Neuronal stem cell (in vitro differentiated cells): ENCODE measurements around the gene SEC24A.

Experiments used
- DNase-seq: peaks from one replicate; pipeline ENCODE4 v3.0.0-alpha.2; 2013; ENCODE audit warnings: low spot score
- H2AFZ ChIP-seq: one replicate; pipeline ENCODE4 v1.6.1; 2013; ENCODE audit warnings: mild to moderate bottlenecking, low read length, inconsistent platforms
- H2AK5ac ChIP-seq: 2 replicates; pipeline ENCODE4 v1.6.1; 2013; ENCODE audit warnings: low read depth, mild to moderate bottlenecking, inconsistent platforms, low read length, moderate library complexity, mixed read lengths
- H2BK120ac ChIP-seq: 2 replicates; pipeline ENCODE4 v1.6.1; 2013; ENCODE audit warnings: low read depth, mild to moderate bottlenecking, inconsistent platforms, low read length, moderate library complexity, mixed read lengths
- H2BK12ac ChIP-seq: one replicate; pipeline ENCODE4 v1.6.1; 2013; ENCODE audit warnings: low read length, inconsistent platforms
- H2BK15ac ChIP-seq: 2 replicates; pipeline ENCODE4 v1.6.1; 2013; ENCODE audit warnings: mild to moderate bottlenecking, low read length, inconsistent platforms, mixed read lengths
- H2BK5ac ChIP-seq: one replicate; pipeline ENCODE4 v1.6.1; 2013; ENCODE audit warnings: inconsistent platforms, mild to moderate bottlenecking, low read length, moderate library complexity
- H3K14ac ChIP-seq: one replicate; pipeline ENCODE4 v1.6.1; 2013; ENCODE audit warnings: low read length, inconsistent platforms
- H3K18ac ChIP-seq: 2 replicates; pipeline ENCODE4 v1.6.1; 2013; ENCODE audit warnings: low read length, inconsistent platforms
- H3K23ac ChIP-seq: 2 replicates; pipeline ENCODE4 v1.6.1; 2013; ENCODE audit warnings: low read depth, mild to moderate bottlenecking, mixed read lengths, low read length, inconsistent platforms; ENCODE audit not compliant: poor library complexity
- H3K27ac ChIP-seq: replicated peaks from 3 replicates; pipeline ENCODE4 v1.5.1; 2013; ENCODE audit warnings: low read length, inconsistent platforms
- H3K27me3 ChIP-seq, 3 experiments: 2 replicates each; pipeline ENCODE4 v1.6.1; 2013; ENCODE audit warnings: low read length in 3 of 3, mild to moderate bottlenecking in 2 of 3, inconsistent platforms in 1 of 3, low read depth in 1 of 3, mixed read lengths in 1 of 3, moderate library complexity in 1 of 3; ENCODE audit not compliant: control insufficient read depth in 3 of 3, insufficient read depth in 3 of 3
- H3K36me3 ChIP-seq, 2 donors: replicated peaks in 1 of 2; 2 replicates each; pipeline ENCODE4 v1.6.1; 2013; ENCODE audit warnings: low read length in 2 of 2; ENCODE audit not compliant: control insufficient read depth in 2 of 2, insufficient read depth in 2 of 2
- H3K4ac ChIP-seq: 2 replicates; pipeline ENCODE4 v1.6.1; 2013; ENCODE audit warnings: inconsistent platforms, mild to moderate bottlenecking, low read length, moderate library complexity
- H3K4me1 ChIP-seq, 2 donors: 1 replicate in 1 of 2; 2 replicates in 1 of 2; pipeline ENCODE4 v1.6.1; 2013; ENCODE audit warnings: low read length in 2 of 2, low read depth in 1 of 2; ENCODE audit not compliant: control insufficient read depth in 2 of 2, insufficient read depth in 1 of 2
- H3K4me2 ChIP-seq: one replicate; pipeline ENCODE4 v1.6.1; 2013; ENCODE audit warnings: mild to moderate bottlenecking, low read length, inconsistent platforms; ENCODE audit not compliant: insufficient read depth, poor library complexity, severe bottlenecking
- H3K4me3 ChIP-seq, 2 donors: 2 replicates each; pipeline ENCODE4 v1.5.1; 2013; ENCODE audit warnings: low read length in 2 of 2, mild to moderate bottlenecking in 2 of 2, inconsistent platforms in 1 of 2, moderate library complexity in 1 of 2
- H3K79me1 ChIP-seq: one replicate; pipeline ENCODE4 v1.6.1; 2013; ENCODE audit warnings: low read depth, mild to moderate bottlenecking, inconsistent platforms, low read length, moderate library complexity
- H3K9ac ChIP-seq: one replicate; pipeline ENCODE4 v1.6.1; 2013; ENCODE audit warnings: mild to moderate bottlenecking, low read depth, low read length, inconsistent platforms; ENCODE audit not compliant: poor library complexity
- H3K9me3 ChIP-seq, 2 donors: replicated peaks in 1 of 2; 2 replicates each; pipeline versions ENCODE3 to v1.6.1; 2013; ENCODE audit warnings: low read length in 2 of 2, mild to moderate bottlenecking in 2 of 2, inconsistent platforms in 1 of 2, low read depth in 1 of 2, mixed read lengths in 1 of 2, moderate library complexity in 1 of 2; ENCODE audit not compliant: control insufficient read depth in 2 of 2, insufficient read depth in 1 of 2
- H4K8ac ChIP-seq: one replicate; pipeline ENCODE4 v1.6.1; 2013; ENCODE audit warnings: low read depth, mild to moderate bottlenecking, inconsistent platforms, low read length, moderate library complexity
- H4K91ac ChIP-seq: one replicate; pipeline ENCODE4 v1.6.1; 2013; ENCODE audit warnings: low read length, low read depth, mild to moderate bottlenecking, inconsistent platforms; ENCODE audit not compliant: poor library complexity
- WGBS, 2 donors: extraction: QIAGEN DNeasy Blood & Tissue Kit; methylation state at CpG; one replicate each; pipeline ENCODE4 v1.1.7; 2013; ENCODE audit warnings: missing lambda C conversion rate in 2 of 2, mixed read lengths in 1 of 2; ENCODE audit not compliant: insufficient read length in 2 of 2, insufficient replicate concordance in 1 of 2; ENCODE audit errors: extremely low coverage in 2 of 2; 5-methylcytosine and 5-hydroxymethylcytosine counted together

SEC24A gene

DNA sequence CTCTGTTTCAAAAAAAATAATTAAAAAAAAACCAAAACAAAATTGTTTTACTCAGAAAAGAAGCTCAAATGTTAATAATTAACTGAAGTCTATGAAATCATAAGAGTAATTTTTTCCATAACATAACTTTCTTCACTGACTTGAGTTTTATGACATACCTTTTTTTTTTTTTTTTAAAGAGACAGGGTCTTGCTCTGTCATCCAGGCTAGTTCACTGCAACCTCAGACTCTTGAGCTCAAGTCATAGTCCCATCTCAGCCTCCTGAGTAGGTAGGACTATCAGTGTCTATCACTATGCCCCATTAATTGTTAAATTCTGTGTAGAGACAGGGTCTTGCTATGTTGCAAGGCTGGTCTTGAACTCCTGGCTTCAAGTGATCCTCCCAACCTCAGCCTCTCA lies 37.9 kb upstream of the SEC24A start:
- H3K27ac ChIP-seq, result no peak overlapping the region
- H3K36me3 ChIP-seq, result peaks cover 8 to 77% of the 10 kb centered on the region in 2 donors
- H2BK120ac ChIP-seq, result no peak overlapping the region
- H3K9ac ChIP-seq, result no peak overlapping the region
- H3K4me1 ChIP-seq, result no peaks in the 10 kb centered on the region
- H3K18ac ChIP-seq, result no peak overlapping the region
- H3K79me1 ChIP-seq, result no peaks in the 10 kb centered on the region
- no peak overlapping the region for H3K4me3 ChIP-seq
- no peak overlapping the region for H2AK5ac ChIP-seq
- H2BK12ac ChIP-seq, result no peak overlapping the region
- no peak overlapping the region for H3K23ac ChIP-seq
- H2BK15ac ChIP-seq, result no peak overlapping the region
- H4K8ac ChIP-seq, result no peak overlapping the region
- DNase-seq, result no peak
- H3K4me2 ChIP-seq, result no peak overlapping the region
- no peaks in the 10 kb centered on the region for H3K9me3 ChIP-seq
- no peak overlapping the region for H2AFZ ChIP-seq
- no peak overlapping the region for H3K14ac ChIP-seq
- H2BK5ac ChIP-seq, result no peak overlapping the region
- no peak overlapping the region for H3K4ac ChIP-seq
- H4K91ac ChIP-seq, result no peak overlapping the region
- no peaks in the 10 kb centered on the region for H3K27me3 ChIP-seq

DNA sequence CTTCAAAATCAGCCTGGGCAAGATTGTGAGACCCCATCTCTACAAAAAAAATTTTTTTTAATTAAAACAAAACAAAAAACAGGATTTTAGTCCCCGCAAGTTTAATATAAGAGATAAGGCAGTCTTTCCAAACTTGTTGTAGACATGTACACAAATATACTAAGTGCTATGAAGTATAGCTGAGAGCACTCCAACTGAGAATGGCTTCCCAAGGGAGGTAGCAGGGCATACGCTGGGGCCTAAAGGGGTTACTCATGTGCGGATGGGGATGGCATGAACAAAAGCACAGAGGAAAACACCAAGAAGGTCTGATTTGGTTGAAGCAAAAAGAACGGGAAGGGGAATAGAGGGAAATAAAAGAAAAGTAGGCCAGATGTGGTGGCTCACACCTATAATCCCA lies 37.1 kb upstream of the SEC24A start:
- Histone ChIP-seq H3K23ac (no peak overlapping the region), H3K14ac (no peak overlapping the region), H4K91ac (no peak overlapping the region), H2BK12ac (no peak overlapping the region), H2AFZ (no peak overlapping the region), H3K9me3 (no peaks in the 10 kb centered on the region), H3K4me2 (no peak overlapping the region), H2BK5ac (no peak overlapping the region), H3K79me1 (no peaks in the 10 kb centered on the region), H2BK15ac (no peak overlapping the region), H2BK120ac (no peak overlapping the region), H2AK5ac (no peak overlapping the region), H3K27me3 (no peaks in the 10 kb centered on the region), H3K4ac (no peak overlapping the region), H4K8ac (no peak overlapping the region), H3K4me1 (no peaks in the 10 kb centered on the region), H3K36me3 (peaks cover 5 to 71% of the 10 kb centered on the region in 2 donors), H3K9ac (no peak overlapping the region), H3K4me3 (no peak overlapping the region), H3K18ac (no peak overlapping the region), H3K27ac (no peak overlapping the region)
- no CpG with 5 or more reads among the region's 4 CpGs for WGBS, 2 donors
- no peak for DNase-seq

DNA sequence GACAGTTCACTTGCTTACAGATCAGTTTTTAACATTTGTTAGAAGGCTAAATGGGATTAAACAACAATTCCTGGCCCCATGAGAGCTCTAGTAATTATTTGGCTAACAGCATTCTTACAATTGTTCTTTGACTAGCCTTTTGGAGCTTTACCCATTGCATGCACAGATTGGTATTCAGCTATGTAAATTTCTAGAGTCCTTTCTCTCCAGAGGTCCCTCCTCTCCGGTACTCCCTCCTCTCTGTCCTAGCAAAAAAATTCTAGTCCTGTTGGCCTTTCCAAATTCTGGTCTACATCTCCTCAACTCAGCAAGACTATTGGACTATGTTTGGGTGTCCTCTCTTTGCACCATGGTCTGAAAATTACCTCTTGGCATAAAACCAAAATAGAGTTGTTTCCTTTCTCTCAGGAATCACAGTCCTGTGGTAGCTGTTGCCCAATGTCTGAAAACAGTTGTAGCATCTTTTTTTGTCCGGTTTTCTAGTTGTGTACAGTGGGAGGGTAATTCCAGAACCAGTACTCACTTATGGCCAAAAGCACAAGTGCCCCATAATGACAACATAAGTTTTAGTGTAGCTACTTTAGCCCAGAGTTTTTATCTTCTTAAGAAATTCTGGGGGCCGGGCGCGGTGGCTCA lies 34.0 kb upstream of the SEC24A start:
- Histone ChIP-seq H2BK5ac (no peak overlapping the region), H2BK12ac (no peak overlapping the region), H4K8ac (no peak overlapping the region), H3K4ac (no peak overlapping the region), H3K27me3 (no peaks in the 10 kb centered on the region), H3K14ac (no peak overlapping the region), H3K9me3 (no peaks in the 10 kb centered on the region), H3K4me1 (no peaks in the 10 kb centered on the region), H3K27ac (no peak overlapping the region), H3K23ac (no peak overlapping the region), H3K79me1 (no peaks in the 10 kb centered on the region), H2AFZ (no peak overlapping the region), H2BK15ac (no peak overlapping the region), H2BK120ac (no peak overlapping the region), H4K91ac (no peak overlapping the region), H3K18ac (no peak overlapping the region), H3K36me3 (peaks cover 0 to 65% of the 10 kb centered on the region in 2 donors), H2AK5ac (no peak overlapping the region), H3K4me3 (no peak overlapping the region), H3K9ac (no peak overlapping the region), H3K4me2 (no peak overlapping the region)
- WGBS, 2 donors, result no CpG with 5 or more reads among the region's 5 CpGs
- no peak for DNase-seq

DNA sequence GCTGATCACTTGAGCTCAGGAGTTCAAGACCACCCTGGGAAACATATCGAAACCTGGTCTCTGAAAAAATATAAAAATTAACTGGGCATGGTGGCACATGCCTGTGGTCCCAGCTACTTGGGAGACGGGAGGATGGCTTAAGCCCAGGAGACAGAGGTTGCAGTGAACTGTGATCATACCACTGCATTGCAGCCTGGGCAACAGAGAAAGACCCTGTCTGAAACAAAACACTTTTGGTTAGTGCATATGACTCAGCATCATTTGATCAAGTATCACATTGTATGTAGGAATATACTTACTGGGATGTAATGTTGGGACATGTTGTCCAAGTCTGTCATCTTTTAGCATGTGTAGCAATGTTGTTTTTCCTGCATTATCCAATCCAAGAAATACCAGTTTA lies 28.0 kb upstream of the SEC24A start:
- Histone ChIP-seq H2BK120ac (no peak overlapping the region), H3K4me3 (no peak overlapping the region), H3K18ac (no peak overlapping the region), H3K14ac (no peak overlapping the region), H2BK15ac (no peak overlapping the region), H2BK12ac (no peak overlapping the region), H3K79me1 (no peaks in the 10 kb centered on the region), H3K27me3 (no peaks in the 10 kb centered on the region), H2AFZ (no peak overlapping the region), H3K4me1 (no peaks in the 10 kb centered on the region), H3K4me2 (no peak overlapping the region), H3K36me3 (peaks cover 0 to 55% of the 10 kb centered on the region in 2 donors), H3K4ac (no peak overlapping the region), H3K9me3 (no peaks in the 10 kb centered on the region), H3K9ac (no peak overlapping the region), H2BK5ac (no peak overlapping the region), H3K23ac (no peak overlapping the region), H2AK5ac (no peak overlapping the region), H3K27ac (no peak overlapping the region), H4K8ac (no peak overlapping the region), H4K91ac (no peak overlapping the region)
- no peak for DNase-seq
- no CpG with 5 or more reads among the region's 2 CpGs for WGBS, 2 donors
